GM23338 (cell line): ENCODE measurements around the gene ATP5F1A. TPM values are rescaled to one million over a fixed set of nuclear protein-coding genes. Genes with fewer than 3 reads are reported as not detected.

ENCODE experiments used
- ATAC-seq: fragments of 200-7000 bp; cut with Tn5 transposase; 3 replicates; pipeline ENCODE4 v1.9.1; 2020
- DNase-seq: peaks from one replicate; pipeline ENCODE4 v3.0.0-alpha.2; 2015; ENCODE audit warnings: low spot score
- H2AFZ ChIP-seq: fragments of 200-600 bp; sonication (generic); 2 replicates; pipeline ENCODE4 v1.8.0; 2016; ENCODE audit warnings: antibody characterized with exemption, mild to moderate bottlenecking, moderate library complexity
- H3F3A ChIP-seq: fragments of 200-600 bp; sonication (generic); replicated peaks from 2 replicates; pipeline ENCODE4 v1.8.0; 2017; ENCODE audit warnings: antibody characterized with exemption, mixed run types, low read depth
- H3K27ac ChIP-seq: fragments of 200-600 bp; sonication (generic); 2 replicates; pipeline ENCODE4 v1.6.1; 2016; ENCODE audit warnings: low read depth
- H3K27me3 ChIP-seq: fragments of 200-600 bp; sonication (generic); 2 replicates; pipeline ENCODE4 v1.8.0; 2016; ENCODE audit warnings: mild to moderate bottlenecking, mixed run types, moderate library complexity; ENCODE audit not compliant: insufficient read depth
- H3K36me3 ChIP-seq: fragments of 200-600 bp; sonication (generic); 2 replicates; pipeline ENCODE4 v1.8.0; 2016; ENCODE audit warnings: mild to moderate bottlenecking; ENCODE audit not compliant: insufficient read depth
- H3K4me1 ChIP-seq: fragments of 200-600 bp; sonication (generic); 2 replicates; pipeline ENCODE4 v1.8.0; 2016; ENCODE audit warnings: mild to moderate bottlenecking, moderate library complexity; ENCODE audit not compliant: insufficient read depth
- H3K4me2 ChIP-seq: fragments of 200-600 bp; sonication (generic); 2 replicates; pipeline ENCODE4 v1.7.1; 2017; ENCODE audit warnings: mixed run types
- H3K4me3 ChIP-seq: fragments of 200-600 bp; sonication (generic); 2 replicates; pipeline ENCODE4 v1.6.1; 2016; ENCODE audit warnings: mixed run types
- H3K79me2 ChIP-seq: fragments of 200-600 bp; sonication (generic); replicated peaks from 2 replicates; pipeline ENCODE4 v1.8.0; 2017; ENCODE audit warnings: mild to moderate bottlenecking; ENCODE audit not compliant: insufficient read depth
- H3K9me2 ChIP-seq: fragments of 200-600 bp; sonication (generic); 2 replicates; pipeline ENCODE4 v1.8.0; 2017; ENCODE audit not compliant: insufficient read depth
- H4K20me1 ChIP-seq: fragments of 200-600 bp; sonication (generic); replicated peaks from 2 replicates; pipeline ENCODE4 v1.8.0; 2017; ENCODE audit warnings: mild to moderate bottlenecking; ENCODE audit not compliant: insufficient read depth
- H3K27ac Mint-ChIP-seq: 2 replicates; pipeline ENCODE4 v1.8.0; 2020; ENCODE audit warnings: inconsistent platforms, mild to moderate bottlenecking, moderate library complexity, mixed read lengths
- H3K27me3 Mint-ChIP-seq: 3 replicates; pipeline ENCODE4 v1.8.0; 2022; ENCODE audit warnings: low read depth, mild to moderate bottlenecking, moderate library complexity, mixed read lengths, inconsistent platforms; ENCODE audit not compliant: insufficient read depth, poor library complexity
- H3K36me3 Mint-ChIP-seq: 3 replicates; pipeline ENCODE4 v1.8.0; 2021; ENCODE audit warnings: low read depth, mild to moderate bottlenecking, inconsistent platforms, moderate library complexity, mixed read lengths
- H3K4me1 Mint-ChIP-seq: 3 replicates; pipeline ENCODE4 v1.8.0; 2020; ENCODE audit warnings: mild to moderate bottlenecking, inconsistent platforms, mixed read lengths
- H3K4me3 Mint-ChIP-seq: 3 replicates; pipeline ENCODE4 v1.8.0; 2021; ENCODE audit warnings: moderate library complexity, mild to moderate bottlenecking, inconsistent platforms, mixed read lengths
- H3K9me3 Mint-ChIP-seq: 3 replicates; pipeline ENCODE4 v1.8.0; 2020; ENCODE audit warnings: moderate library complexity, mild to moderate bottlenecking, inconsistent platforms, mixed read lengths
- CREB1 ChIP-seq: fragments of 250-450 bp; sonication (Bioruptor Pico); IDR thresholded peaks from 2 replicates; pipeline ENCODE4 v1.5.0; 2020; ENCODE audit warnings: low read depth, mild to moderate bottlenecking, moderate library complexity
- EZH2 ChIP-seq: fragments of 200-600 bp; sonication (generic); IDR thresholded peaks from one replicate; pipeline ENCODE4 v1.8.0; 2017; ENCODE audit warnings: antibody characterized with exemption, mild to moderate bottlenecking, low read depth; ENCODE audit not compliant: unreplicated experiment
- STAT1 ChIP-seq: IDR thresholded peaks from one replicate; pipeline ENCODE4 v1.6.1; 2016; ENCODE audit warnings: antibody characterized with exemption; ENCODE audit not compliant: unreplicated experiment
- polyA plus RNA-seq: library from polyadenylated mRNA; unstranded; fragments of >200 nt; fragmentation: Nextera tagmentation; extraction: Ambion mirVana; gene quantifications from 2 replicates; pipeline ENCODE4 v1.2.1, GENCODE V29; 2016
- total RNA-seq: library from RNA; depleted of rRNA; stranded (reverse); fragments of >200 nt; shearing (Covaris generic); gene quantifications from 2 replicates; pipeline ENCODE4 v1.2.3, GENCODE V29; 2014
- TF ChIP-seq, protein P1 (sequence below): fragments of 250-450 bp; sonication (Bioruptor Pico); IDR thresholded peaks from 2 replicates; pipeline ENCODE4 v1.5.0; 2020; ENCODE audit warnings: mild to moderate bottlenecking, moderate library complexity
- TF ChIP-seq, protein P2 (sequence below): IDR thresholded peaks from one replicate; pipeline ENCODE4 v1.6.1; 2018; ENCODE audit warnings: antibody characterized with exemption; ENCODE audit not compliant: unreplicated experiment

ATP5F1A gene
- total and polyA plus RNA-seq, 2 experiments from 2014 or later, result 353 to 822 TPM

DNA sequence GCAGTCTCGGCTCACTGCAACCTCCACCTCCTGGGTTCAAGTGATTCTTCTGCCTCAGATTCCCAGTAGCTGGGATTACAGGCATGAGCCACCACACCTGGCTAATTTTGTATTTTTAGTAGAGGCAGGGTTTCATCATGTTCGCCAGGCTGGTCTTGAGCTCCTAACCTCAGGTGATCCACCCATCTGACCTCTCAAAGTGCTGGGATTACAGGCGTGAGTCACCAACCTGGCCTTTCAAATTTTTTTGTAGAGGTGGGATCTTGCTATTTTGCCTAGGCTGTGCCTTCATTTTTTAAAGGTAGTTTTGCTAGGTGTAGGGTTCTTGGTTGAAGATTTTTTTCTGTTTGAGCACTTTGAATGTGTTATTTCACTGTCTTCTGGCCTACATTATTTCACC, 12.3 kb upstream of the ATP5F1A start (continued):
- TF ChIP-seq, protein P1, sequence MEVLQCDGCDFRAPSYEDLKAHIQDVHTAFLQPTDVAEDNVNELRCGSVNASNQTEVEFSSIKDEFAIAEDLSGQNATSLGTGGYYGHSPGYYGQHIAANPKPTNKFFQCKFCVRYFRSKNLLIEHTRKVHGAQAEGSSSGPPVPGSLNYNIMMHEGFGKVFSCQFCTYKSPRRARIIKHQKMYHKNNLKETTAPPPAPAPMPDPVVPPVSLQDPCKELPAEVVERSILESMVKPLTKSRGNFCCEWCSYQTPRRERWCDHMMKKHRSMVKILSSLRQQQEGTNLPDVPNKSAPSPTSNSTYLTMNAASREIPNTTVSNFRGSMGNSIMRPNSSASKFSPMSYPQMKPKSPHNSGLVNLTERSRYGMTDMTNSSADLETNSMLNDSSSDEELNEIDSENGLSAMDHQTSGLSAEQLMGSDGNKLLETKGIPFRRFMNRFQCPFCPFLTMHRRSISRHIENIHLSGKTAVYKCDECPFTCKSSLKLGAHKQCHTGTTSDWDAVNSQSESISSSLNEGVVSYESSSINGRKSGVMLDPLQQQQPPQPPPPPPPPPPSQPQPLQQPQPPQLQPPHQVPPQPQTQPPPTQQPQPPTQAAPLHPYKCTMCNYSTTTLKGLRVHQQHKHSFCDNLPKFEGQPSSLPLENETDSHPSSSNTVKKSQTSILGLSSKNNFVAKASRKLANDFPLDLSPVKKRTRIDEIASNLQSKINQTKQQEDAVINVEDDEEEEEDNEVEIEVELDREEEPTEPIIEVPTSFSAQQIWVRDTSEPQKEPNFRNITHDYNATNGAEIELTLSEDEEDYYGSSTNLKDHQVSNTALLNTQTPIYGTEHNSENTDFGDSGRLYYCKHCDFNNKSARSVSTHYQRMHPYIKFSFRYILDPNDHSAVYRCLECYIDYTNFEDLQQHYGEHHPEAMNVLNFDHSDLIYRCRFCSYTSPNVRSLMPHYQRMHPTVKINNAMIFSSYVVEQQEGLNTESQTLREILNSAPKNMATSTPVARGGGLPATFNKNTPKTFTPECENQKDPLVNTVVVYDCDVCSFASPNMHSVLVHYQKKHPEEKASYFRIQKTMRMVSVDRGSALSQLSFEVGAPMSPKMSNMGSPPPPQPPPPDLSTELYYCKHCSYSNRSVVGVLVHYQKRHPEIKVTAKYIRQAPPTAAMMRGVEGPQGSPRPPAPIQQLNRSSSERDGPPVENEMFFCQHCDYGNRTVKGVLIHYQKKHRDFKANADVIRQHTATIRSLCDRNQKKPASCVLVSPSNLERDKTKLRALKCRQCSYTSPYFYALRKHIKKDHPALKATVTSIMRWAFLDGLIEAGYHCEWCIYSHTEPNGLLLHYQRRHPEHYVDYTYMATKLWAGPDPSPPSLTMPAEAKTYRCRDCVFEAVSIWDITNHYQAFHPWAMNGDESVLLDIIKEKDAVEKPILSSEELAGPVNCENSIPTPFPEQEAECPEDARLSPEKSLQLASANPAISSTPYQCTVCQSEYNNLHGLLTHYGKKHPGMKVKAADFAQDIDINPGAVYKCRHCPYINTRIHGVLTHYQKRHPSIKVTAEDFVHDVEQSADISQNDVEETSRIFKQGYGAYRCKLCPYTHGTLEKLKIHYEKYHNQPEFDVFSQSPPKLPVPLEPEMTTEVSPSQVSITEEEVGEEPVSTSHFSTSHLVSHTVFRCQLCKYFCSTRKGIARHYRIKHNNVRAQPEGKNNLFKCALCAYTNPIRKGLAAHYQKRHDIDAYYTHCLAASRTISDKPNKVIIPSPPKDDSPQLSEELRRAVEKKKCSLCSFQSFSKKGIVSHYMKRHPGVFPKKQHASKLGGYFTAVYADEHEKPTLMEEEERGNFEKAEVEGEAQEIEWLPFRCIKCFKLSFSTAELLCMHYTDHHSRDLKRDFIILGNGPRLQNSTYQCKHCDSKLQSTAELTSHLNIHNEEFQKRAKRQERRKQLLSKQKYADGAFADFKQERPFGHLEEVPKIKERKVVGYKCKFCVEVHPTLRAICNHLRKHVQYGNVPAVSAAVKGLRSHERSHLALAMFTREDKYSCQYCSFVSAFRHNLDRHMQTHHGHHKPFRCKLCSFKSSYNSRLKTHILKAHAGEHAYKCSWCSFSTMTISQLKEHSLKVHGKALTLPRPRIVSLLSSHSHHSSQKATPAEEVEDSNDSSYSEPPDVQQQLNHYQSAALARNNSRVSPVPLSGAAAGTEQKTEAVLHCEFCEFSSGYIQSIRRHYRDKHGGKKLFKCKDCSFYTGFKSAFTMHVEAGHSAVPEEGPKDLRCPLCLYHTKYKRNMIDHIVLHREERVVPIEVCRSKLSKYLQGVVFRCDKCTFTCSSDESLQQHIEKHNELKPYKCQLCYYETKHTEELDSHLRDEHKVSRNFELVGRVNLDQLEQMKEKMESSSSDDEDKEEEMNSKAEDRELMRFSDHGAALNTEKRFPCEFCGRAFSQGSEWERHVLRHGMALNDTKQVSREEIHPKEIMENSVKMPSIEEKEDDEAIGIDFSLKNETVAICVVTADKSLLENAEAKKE (CRISPR knock-in tag), result no peak

DNA sequence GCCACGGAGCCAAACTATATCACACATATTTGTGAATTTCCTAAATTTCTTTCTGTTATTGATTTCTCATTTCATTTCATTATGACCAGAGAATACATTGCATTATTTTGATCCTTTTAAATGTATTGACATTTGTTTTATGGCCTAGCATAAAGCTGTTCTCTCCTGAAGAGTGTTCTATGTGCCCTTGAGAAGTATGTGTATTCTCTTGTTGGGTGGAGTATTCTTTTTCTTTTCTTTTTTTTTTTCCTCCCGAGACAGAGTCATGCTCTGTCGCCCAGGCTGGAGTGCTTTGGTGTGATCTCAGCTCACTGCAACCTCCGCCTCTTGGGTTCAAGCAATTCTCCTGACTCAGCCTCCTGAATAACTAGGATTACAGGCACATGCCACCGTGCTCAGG, 11.3 kb upstream of the ATP5F1A start:
- Histone ChIP-seq H3K4me1 (no peaks in the 10 kb centered on the region), H4K20me1 (peaks cover 16% of the 10 kb centered on the region), H3K9me2 (no peaks in the 10 kb centered on the region), H3K79me2 (peaks cover 54% of the 10 kb centered on the region), H3K4me3 (no peak overlapping the region), H3K36me3 (peaks cover 32% of the 10 kb centered on the region), H3K27ac (no peak overlapping the region), H3K4me2 (no peak overlapping the region), H3F3A (no peaks in the 10 kb centered on the region), H2AFZ (no peak overlapping the region), H3K27me3 (no peaks in the 10 kb centered on the region)
- no peak for DNase-seq
- no peak for ATAC-seq
- Mint-ChIP-seq H3K4me1 (no peaks in the 10 kb centered on the region), H3K27me3 (peaks cover 6% of the 10 kb centered on the region), H3K9me3 (no peaks in the 10 kb centered on the region), H3K27ac (no peak overlapping the region; the same call in 1 of the 2 replicates), H3K36me3 (peaks cover 67% of the 10 kb centered on the region), H3K4me3 (no peak overlapping the region)
- TF ChIP-seq, protein P2, sequence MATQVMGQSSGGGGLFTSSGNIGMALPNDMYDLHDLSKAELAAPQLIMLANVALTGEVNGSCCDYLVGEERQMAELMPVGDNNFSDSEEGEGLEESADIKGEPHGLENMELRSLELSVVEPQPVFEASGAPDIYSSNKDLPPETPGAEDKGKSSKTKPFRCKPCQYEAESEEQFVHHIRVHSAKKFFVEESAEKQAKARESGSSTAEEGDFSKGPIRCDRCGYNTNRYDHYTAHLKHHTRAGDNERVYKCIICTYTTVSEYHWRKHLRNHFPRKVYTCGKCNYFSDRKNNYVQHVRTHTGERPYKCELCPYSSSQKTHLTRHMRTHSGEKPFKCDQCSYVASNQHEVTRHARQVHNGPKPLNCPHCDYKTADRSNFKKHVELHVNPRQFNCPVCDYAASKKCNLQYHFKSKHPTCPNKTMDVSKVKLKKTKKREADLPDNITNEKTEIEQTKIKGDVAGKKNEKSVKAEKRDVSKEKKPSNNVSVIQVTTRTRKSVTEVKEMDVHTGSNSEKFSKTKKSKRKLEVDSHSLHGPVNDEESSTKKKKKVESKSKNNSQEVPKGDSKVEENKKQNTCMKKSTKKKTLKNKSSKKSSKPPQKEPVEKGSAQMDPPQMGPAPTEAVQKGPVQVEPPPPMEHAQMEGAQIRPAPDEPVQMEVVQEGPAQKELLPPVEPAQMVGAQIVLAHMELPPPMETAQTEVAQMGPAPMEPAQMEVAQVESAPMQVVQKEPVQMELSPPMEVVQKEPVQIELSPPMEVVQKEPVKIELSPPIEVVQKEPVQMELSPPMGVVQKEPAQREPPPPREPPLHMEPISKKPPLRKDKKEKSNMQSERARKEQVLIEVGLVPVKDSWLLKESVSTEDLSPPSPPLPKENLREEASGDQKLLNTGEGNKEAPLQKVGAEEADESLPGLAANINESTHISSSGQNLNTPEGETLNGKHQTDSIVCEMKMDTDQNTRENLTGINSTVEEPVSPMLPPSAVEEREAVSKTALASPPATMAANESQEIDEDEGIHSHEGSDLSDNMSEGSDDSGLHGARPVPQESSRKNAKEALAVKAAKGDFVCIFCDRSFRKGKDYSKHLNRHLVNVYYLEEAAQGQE, result no peak
- TF ChIP-seq CREB1 (CRISPR knock-in tag) (no peak), EZH2 (no peak), STAT1 (no peak)
- TF ChIP-seq, protein P1 (CRISPR knock-in tag), result no peak
